Measurements from ENCODE around the gene PILRB.

DNA sequence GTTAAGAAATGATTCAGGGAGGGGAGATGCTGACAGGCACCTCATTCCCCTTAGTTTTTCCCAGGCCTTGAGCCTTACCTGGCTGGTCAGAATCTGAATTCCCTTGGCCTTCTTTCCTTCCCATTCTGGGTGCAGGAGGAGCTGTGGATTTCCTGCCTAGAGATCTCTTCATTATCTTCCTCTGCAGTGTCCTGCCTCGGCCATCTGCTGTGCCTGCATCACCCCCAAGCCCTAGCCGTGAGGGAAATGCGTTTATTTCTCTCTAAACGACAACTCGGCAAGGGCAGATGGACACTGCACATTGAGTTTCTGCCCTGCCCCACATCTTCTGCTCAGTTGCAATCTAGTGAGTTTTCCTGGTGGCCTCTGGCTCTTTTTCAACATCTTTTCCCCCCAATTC is 43.9 kb downstream of the PILRB start:
- TF ChIP-seq, protein P1, sequence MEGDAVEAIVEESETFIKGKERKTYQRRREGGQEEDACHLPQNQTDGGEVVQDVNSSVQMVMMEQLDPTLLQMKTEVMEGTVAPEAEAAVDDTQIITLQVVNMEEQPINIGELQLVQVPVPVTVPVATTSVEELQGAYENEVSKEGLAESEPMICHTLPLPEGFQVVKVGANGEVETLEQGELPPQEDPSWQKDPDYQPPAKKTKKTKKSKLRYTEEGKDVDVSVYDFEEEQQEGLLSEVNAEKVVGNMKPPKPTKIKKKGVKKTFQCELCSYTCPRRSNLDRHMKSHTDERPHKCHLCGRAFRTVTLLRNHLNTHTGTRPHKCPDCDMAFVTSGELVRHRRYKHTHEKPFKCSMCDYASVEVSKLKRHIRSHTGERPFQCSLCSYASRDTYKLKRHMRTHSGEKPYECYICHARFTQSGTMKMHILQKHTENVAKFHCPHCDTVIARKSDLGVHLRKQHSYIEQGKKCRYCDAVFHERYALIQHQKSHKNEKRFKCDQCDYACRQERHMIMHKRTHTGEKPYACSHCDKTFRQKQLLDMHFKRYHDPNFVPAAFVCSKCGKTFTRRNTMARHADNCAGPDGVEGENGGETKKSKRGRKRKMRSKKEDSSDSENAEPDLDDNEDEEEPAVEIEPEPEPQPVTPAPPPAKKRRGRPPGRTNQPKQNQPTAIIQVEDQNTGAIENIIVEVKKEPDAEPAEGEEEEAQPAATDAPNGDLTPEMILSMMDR (IDR thresholded peaks at IDR 0.05; ENCODE audit: low read depth, low read length): no peak
- TF ChIP-seq POLR2A (IDR thresholded peaks at IDR 0.05; ENCODE audit: extremely low read depth, insufficient read length): no peak

Data from NB4 (cell line).